ENCODE data around the gene SLC6A13. TPM values are rescaled to one million over a fixed set of nuclear protein-coding genes. Genes with fewer than 3 reads are reported as not detected.

Gene SLC6A13
- total and polyA plus RNA-seq, 2 of the 13 experiments (the other 11 are each of a cell fraction or from before 2014, with no cell fraction given) = 0.05 to 0.15 TPM

DNA sequence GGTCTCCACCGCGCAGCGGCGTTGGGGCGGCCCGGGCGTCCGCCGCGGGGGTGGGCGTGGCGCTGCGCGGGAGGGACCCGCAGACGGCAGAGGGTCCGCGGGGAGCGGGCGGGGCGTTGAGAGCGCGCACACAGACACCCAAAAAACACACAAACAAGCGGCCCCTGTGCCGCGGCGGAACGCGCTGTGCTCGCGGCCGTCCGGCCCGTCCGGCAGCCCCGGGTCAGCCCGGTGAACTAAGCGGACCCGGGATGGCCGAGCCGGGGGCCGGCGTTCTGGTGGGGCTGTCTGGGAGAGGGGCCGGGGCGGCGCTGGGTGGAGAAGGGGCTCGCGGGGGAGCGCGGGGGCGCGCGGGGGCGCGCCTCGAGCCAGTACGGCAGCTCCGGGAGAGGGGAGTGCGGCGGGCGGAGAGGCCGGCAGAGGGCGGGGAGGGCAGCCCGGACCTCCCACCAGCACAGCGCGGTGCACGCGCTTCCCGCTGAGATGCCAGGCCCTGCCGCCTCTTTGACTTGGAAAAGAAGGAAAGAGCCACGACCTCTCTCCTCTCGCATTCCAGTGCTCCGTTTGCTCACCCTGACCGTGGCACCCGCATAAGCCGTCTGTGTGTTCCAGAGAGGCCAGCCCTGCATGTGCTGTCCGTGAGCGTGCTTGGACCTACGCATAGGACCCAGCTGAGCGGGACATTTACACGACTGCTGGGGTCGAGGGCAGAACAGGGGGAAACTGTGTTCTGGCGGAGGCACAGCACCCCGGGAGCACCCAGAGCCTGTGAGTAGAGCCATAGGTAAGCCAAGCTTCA is 59.0 kb downstream of the SLC6A13 start (continued):
- TF ChIP-seq, protein P1, sequence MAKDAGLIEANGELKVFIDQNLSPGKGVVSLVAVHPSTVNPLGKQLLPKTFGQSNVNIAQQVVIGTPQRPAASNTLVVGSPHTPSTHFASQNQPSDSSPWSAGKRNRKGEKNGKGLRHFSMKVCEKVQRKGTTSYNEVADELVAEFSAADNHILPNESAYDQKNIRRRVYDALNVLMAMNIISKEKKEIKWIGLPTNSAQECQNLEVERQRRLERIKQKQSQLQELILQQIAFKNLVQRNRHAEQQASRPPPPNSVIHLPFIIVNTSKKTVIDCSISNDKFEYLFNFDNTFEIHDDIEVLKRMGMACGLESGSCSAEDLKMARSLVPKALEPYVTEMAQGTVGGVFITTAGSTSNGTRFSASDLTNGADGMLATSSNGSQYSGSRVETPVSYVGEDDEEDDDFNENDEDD (CRISPR knock-in tag; IDR thresholded peaks at IDR 0.05; ENCODE audit: borderline replicate concordance) = no peak
- TF ChIP-seq NPAS2 (CRISPR knock-in tag; IDR thresholded peaks at IDR 0.05; ENCODE audit: borderline replicate concordance) (no peak), ZNF160 (CRISPR knock-in tag; IDR thresholded peaks at IDR 0.05) (no peak), ZNF225 (CRISPR knock-in tag; IDR thresholded peaks at IDR 0.05) (no peak), MZF1 (CRISPR knock-in tag; IDR thresholded peaks at IDR 0.05; ENCODE audit: borderline replicate concordance) (no peak), ZNF724P (CRISPR knock-in tag; IDR thresholded peaks at IDR 0.05; ENCODE audit: borderline replicate concordance) (no peak)
- TF ChIP-seq, protein P2, sequence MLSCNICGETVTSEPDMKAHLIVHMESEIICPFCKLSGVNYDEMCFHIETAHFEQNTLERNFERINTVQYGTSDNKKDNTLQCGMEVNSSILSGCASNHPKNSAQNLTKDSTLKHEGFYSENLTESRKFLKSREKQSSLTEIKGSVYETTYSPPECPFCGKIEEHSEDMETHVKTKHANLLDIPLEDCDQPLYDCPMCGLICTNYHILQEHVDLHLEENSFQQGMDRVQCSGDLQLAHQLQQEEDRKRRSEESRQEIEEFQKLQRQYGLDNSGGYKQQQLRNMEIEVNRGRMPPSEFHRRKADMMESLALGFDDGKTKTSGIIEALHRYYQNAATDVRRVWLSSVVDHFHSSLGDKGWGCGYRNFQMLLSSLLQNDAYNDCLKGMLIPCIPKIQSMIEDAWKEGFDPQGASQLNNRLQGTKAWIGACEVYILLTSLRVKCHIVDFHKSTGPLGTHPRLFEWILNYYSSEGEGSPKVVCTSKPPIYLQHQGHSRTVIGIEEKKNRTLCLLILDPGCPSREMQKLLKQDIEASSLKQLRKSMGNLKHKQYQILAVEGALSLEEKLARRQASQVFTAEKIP (CRISPR knock-in tag; IDR thresholded peaks at IDR 0.05; ENCODE audit: borderline replicate concordance) = no peak

DNA sequence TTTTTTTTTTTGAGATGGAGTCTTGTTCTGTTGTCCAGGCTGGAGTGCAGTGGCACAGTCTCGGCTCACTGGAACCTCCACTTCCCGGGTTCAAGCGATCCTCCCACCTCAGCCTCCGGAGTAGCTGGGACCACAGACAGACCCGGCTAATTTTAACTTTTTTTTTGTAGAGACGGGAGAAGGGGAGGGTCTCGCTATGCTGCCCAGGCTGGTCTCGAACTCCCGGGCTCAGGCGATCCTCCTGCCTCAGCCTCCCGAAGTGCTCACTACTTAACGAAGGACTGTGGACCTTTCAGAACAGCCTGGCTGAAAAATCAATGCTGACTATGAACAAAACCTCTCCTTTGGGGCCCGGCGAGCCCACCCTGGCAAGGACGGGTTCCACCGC is 59.6 kb downstream of the SLC6A13 start:
- no peaks in the 10 kb centered on the region for H3K9me3 ChIP-seq (ENCODE audit: low read length)
- FAIRE-seq = no peak
- no peaks in the 10 kb centered on the region for H4K20me1 ChIP-seq (ENCODE audit: insufficient read depth, low read length)
- intact Hi-C loops (cut with micrococcal nuclease; ENCODE audit: unreplicated experiment) = no loop called here
- no peaks in the 10 kb centered on the region for H3K79me2 ChIP-seq (ENCODE audit: insufficient read depth, low read length)
- no peak overlapping the region for H3K9ac ChIP-seq (ENCODE audit: insufficient read depth, low read depth, low read length)
- H3K27ac ChIP-seq (ENCODE audit: extremely low read length, insufficient read depth, low read length) = no peak overlapping the region
- POLR2A ChIA-PET = interaction anchor here (0.8 kb wide), 1 partner anchor 10 kb away, joined by 3 read pairs; no protein-coding TSS in a partner anchor
- in situ Hi-C loops (cut with HindIII; ENCODE audit: extremely low pct_ligation_motif_present, low pct_unique_long_range_greater_than_20kb) = no loop called here
- no TSS peak for BruUV-seq (replicated peaks)
- no peak overlapping the region for H2AFZ ChIP-seq (ENCODE audit: low read length)
- H3K4me2 ChIP-seq (ENCODE audit: low read depth, low read length) = no peak overlapping the region
- TF ChIP-seq DMAP1 (CRISPR knock-in tag; IDR thresholded peaks at IDR 0.05) = no peak
- CTCF ChIA-PET (ENCODE audit: low intra/inter-chr PET ratio, low total read pairs) = no interaction called here
- 94% methylated on average over 15 of the region's 16 CpGs for WGBS (ENCODE audit: low lambda C conversion rate)
- H3K4me1 ChIP-seq (ENCODE audit: insufficient read depth, low read length) = 0 out of 2 replicates have a peak, but pooled peaks cover 8% of the 10 kb centered on the region
- H3K4me3 ChIP-seq (replicated peaks in 1 of 3; ENCODE audit: insufficient read depth in 1 of 3, low read depth in 2 of 3, low read length in 3 of 3) = no peak overlapping the region
- no peaks in the 10 kb centered on the region for H3K36me3 ChIP-seq (replicated peaks in 1 of 2; ENCODE audit: control insufficient read depth in 1 of 2, insufficient read depth in 2 of 2, low read length in 2 of 2)
- H3K27me3 ChIP-seq (ENCODE audit: control insufficient read depth in 1 of 2, insufficient read depth in 2 of 2, low read length in 2 of 2) = no peaks in the 10 kb centered on the region; a peak in 1 of 5 replicates
- DNase-seq (ENCODE audit: low spot score) = no peak
- no peak for ATAC-seq
